GM18873 (cell line): ENCODE results near the gene OR51I2.

Experiments
- ATAC-seq: cut with Tn5 transposase; IDR thresholded peaks from one replicate; pipeline ENCODE4 v1.9.1; 2021; ENCODE audit warnings: mild to moderate bottlenecking, moderate library complexity, moderate number of reproducible peaks; ENCODE audit not compliant: unreplicated experiment, low FRiP score

Gene OR51I2

GRCh38 chr11:5449023-5449422, at the start of gene OR51I2:
Gene OR51I2, plus strand, starts transcription at chr11:5449323. Its CDS starts 4,166 bp downstream, at chr11:5453489.
- no peak for ATAC-seq

- no peak for ATAC-seq
These were observed 44.0 kb upstream of the OR51I2 start for GRCh38 chr11:5405173-5405572.

DNA sequence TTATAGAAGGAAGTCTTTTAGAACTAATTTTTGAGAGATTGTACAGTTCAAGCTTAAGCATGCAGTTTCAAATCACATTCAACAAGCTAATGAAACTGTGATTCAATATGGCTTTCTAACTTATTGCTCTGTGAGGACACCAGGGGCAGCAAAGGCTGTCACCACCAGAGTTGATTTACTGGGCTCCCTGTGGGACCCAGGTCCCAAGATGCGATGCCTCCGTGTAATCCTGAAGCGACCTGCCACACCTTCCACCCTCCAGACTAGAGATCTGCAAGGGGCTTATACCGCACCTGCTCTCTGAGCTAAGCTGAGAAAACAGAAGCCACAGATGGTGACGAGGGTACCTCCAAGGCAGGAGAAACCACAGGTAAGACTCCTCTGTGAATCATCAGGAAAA, 28.1 kb upstream of the OR51I2 start:
- ATAC-seq = no peak

GRCh38 chr11:5421811-5422210, 27.3 kb upstream of the OR51I2 start, which contains the start of gene OR51Q1:
Gene OR51Q1, plus strand, starts transcription at chr11:5422111. Its CDS starts 90 bp downstream, at chr11:5422201.
- ATAC-seq = no peak

GRCh38 chr11:5423131-5423530, 26.0 kb upstream of the OR51I2 start:
- ATAC-seq = no peak

GRCh38 chr11:5441414-5441813, 7.7 kb upstream of the OR51I2 start, which contains the start of gene OR51I1:
Gene OR51I1, minus strand, starts transcription at chr11:5441514. Its CDS starts 0 bp downstream, at chr11:5441514.
- ATAC-seq = no peak

- ATAC-seq = no peak
These were observed 5.2 kb upstream of the OR51I2 start for GRCh38 chr11:5443835-5444393.

DNA sequence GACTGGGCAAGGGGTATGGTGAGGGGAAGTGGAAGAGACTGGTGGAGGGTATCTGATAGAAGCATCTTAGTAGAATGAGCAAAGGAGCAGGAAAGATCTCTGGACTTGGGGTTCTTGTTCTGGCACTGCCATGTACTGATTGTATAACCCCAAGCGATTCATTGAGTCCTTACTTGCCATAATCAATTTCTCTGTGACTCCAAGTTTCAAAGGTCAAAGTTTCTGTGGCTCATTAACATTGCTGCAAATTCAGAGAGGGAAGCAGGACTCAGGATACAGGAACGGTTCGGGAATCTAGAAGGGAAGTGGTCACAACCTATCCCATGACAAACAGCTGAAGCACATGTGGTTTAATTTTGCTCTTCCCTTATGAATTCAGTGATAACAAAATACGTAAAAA, 309 bp downstream of the OR51I2 start:
- no peak for ATAC-seq

DNA sequence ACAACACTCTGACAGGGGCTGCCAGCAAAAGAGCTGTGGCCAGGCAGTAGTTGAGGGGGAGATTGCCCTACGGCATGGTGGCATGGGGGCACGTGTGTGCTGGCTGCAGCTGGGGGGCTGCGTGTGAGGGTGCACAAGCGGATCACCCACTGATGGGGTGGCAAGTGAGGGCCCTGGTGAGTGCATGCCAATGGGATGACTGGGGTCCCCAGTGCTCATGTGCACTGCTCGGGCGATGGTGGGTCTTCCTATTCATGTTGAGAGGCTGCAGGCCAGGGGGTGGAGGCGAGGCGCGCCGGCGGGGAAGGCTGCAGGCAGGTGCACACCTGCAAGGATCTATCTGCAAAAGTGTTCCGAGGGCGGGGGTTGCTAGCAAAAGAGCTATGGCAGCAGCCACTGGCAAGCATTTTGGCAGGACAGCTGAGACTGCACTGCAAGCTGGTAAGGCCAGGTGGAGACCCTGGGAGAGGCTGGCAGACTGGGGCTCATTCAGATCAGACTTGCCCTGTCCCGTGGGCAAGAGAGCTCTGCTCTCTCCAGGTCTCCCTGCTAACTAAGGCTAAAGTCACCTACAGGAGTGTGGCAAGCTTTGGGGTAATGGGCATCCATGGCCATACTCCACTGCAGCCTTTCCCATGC, 12.0 kb downstream of the OR51I2 start:
- no peak for ATAC-seq

- no peak for ATAC-seq
These were observed 18.4 kb downstream of the OR51I2 start for GRCh38 chr11:5467527-5467926.

- ATAC-seq = no peak
These were observed 24.8 kb downstream of the OR51I2 start for GRCh38 chr11:5473921-5474320.

DNA sequence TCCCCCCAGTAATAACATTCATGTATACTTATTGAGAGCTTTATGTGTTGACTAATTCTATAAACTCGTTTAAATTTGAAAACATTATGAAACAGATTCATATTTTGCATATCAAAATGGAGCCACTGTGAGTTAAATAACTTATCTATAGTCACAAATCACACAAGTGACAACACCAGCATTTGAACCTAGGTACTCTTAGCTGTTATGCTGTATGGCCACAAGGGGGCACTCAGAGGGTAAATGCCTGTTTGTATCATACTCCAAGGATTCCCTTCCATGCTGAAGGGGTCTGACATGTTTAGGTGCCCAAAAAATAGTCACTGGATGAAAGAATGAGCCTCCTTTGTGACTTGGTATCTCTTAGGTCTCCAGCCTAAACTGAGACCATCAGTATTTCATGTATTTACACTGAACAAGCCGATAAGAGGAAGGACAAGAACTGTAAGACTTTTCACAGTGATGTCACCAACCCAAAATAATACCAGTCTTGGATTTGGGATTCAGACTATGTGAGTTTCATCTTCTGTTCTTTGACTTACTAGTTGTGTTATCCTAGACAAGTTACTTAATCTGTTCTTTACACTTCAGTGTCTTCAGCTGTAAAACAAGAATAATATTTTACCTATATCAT, 27.2 kb downstream of the OR51I2 start:
- ATAC-seq = no peak

DNA sequence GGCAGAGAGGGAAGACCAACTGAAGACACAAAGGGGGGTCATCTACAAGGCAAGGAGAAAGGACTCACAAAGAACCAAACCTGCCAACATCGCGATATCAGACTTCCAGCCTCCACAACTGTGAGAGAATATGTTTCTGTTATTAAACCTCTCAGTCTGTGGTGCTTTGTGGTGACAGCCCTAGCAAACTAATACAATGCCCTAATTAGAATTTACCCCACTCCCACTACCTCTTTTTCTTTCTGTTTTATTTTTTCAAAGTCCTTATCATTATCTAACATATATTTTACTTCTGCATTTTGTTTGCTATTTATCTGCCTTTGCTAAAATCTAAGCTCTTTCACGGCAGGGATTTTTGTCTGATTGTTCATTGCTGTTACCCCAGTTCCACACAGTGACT, 36.9 kb downstream of the OR51I2 start:
- no peak for ATAC-seq

- no peak for ATAC-seq
These were observed 37.3 kb downstream of the OR51I2 start for GRCh38 chr11:5486421-5486820.

DNA sequence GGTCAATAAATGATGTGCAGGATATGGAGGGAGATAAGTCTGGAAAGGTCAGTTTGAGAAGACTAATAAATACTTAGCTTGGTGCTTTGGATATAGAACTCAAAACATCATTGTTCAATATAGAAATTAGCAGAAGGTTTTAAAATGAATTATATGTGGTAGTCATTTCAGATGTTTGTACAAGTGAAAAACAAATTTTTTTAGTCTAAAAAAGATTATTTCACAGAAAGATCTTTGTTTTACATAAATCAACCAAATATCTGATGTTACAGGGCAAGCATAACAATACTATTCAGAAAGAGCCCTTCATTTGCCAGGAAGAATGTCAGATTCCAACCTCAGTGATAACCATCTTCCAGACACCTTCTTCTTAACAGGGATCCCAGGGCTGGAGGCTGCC, 39.3 kb downstream of the OR51I2 start, which contains the start of gene OR52D1:
Gene OR52D1 (plus strand): TSS at position 301 of the 400 bp plus-strand sequence. CDS start 22 bp downstream, at position 323.
- no peak for ATAC-seq

DNA sequence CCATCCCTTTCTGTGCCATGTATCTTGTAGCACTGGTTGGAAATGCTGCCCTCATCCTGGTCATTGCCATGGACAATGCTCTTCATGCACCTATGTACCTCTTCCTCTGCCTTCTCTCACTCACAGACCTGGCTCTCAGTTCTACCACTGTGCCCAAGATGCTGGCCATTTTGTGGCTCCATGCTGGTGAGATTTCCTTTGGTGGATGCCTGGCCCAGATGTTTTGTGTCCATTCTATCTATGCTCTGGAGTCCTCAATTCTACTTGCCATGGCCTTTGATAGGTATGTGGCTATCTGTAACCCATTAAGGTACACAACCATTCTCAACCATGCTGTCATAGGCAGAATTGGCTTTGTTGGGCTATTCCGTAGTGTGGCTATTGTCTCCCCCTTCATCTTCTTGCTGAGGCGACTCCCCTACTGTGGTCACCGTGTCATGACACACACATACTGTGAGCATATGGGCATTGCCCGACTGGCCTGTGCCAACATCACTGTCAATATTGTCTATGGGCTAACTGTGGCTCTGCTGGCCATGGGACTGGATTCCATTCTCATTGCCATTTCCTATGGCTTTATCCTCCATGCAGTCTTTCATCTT, 39.8 kb downstream of the OR51I2 start:
- no peak for ATAC-seq

- no peak for ATAC-seq
These were observed 40.6 kb downstream of the OR51I2 start for GRCh38 chr11:5489576-5490357.

- ATAC-seq = no peak
These were observed 50.5 kb downstream of the OR51I2 start for GRCh38 chr11:5499671-5500070.

GRCh38 chr11:5500393-5500801, 51.3 kb downstream of the OR51I2 start:
- no peak for ATAC-seq

GRCh38 chr11:5504403-5504921, 55.3 kb downstream of the OR51I2 start:
- no peak for ATAC-seq
